ENCODE measurements around the gene SLX4.

Gene SLX4

GRCh38 chr16:3599121-3599520 lies 12.3 kb downstream of the SLX4 start:
- DNase-seq = no peak

- no peak for DNase-seq
These were observed 13.2 kb downstream of the SLX4 start for GRCh38 chr16:3598236-3598635.

DNA sequence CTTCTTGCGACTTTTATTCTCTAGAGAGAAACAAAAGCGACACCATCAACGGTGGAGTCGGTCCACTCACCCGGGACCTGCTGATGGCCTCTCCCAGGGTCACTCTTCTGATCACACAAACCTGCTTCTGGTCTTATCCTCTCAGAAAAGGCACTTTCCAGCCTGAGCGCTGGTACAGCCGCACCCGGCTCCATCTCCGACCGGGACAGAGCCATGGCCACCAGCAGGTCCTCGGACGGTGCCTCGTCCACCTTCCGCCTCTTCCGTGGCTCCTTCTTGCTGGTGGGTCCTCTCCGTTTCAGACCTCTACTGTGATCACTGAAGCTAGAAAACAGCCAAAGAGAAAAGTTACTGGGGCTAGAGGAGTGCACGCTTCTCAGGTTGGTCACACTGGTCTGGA lies 13.7 kb downstream of the SLX4 start:
- DNase-seq = no peak

- DNase-seq = no peak
These were observed 14.2 kb downstream of the SLX4 start for GRCh38 chr16:3597226-3597625.

DNA sequence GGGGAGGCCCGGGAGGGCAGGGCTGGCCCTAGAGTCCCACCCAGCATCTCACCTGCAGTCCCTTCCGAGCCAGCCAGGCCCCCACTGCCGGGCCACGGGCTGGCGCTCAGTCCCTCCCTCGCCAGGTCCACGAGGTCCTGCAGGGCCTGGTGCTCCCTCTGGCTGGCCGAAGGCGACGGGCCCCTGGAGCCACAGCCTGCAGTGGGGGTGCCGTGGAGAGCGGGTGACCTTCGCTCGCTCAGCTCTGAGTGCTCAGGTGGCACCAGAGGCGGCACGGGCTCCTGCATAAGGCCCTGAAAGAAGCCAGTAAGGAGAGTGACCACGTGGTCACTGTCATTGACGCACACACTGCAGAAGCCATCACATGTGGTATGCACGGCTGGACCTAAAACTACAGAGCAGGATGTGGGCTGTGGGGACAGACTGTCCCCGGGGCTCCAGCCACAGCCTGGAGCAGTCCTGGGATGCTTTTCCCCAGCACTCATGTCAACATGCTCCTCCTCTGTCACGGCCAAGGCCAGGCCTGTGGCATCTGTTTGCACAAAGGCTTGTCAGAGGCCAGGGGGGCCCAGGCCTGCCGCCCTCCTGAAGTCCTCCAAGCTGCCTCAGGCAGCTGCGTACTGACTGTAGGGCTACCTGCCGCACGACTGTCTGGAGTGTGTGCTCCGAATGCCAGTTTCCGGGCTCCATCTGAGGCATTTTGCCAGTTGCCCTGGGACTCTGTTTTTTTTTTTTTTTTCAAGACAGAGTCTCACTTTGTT lies 15.1 kb downstream of the SLX4 start:
- DNase-seq = no peak

DNA sequence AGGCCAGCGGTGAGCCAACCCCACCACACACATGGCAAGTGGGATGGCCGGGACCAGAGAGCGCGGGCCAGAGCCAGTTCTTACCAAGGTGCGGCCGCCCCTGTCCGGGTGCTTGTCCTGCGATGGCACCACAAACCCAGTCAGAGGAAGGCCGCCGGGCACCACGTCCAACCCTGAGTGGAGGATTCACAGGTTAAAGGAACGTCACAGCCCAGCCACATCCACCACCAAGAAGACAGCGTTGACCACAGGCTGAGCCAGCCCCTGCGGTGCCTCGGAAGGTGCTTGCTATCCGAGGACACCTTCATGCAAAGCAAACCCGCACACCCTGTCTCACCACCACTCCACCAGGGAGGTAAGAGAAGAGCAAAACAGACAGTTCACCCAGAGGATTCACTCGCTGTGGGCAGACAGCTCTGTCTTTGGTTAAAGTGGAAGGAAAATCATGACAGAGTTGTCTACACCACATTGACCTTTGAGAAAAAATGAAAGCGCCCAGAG lies 15.8 kb downstream of the SLX4 start:
- DNase-seq = no peak

DNA sequence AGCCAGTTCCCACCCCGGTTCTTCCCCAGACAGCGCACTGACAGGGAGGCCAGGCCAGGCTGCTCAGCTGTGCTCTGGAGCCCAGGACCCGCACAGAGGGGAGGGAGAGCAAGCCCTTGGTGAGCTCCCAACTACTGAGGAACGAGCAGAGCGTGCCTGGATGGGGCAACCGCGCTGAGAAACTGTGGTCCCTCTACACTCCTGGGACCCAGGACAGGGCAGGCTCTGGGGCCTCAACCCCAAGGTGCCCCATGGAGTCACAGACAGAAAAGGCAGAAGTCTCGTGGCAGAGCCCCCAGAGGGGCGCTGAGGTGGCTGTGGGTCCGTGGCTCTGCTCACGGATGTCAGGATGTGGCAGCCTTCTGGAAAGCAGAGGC lies 16.3 kb downstream of the SLX4 start:
- no peak for DNase-seq

- no peak for DNase-seq
These were observed 16.9 kb downstream of the SLX4 start for GRCh38 chr16:3594316-3595109.

- no peak for DNase-seq
These were observed 18.8 kb downstream of the SLX4 start for GRCh38 chr16:3592559-3592958.

- no peak for DNase-seq
These were observed 19.4 kb downstream of the SLX4 start for GRCh38 chr16:3591991-3592390.

DNA sequence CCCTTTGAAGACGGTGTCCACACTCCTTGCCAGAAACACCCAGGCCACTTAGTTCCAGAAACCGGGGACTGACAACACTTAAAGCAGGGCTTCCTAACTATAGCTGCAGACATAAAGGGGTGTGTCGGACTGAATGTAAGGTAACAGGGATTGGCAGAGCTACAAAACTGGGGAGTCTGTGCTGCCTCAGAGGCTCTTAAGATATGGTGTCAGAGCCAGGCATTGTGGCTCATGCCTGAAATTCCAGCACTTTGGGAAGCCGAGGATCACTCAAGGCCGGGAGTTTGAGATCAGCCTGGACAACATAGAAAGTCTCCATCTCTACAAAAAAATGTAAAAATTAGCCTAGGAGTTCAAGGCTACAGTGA lies 20.0 kb downstream of the SLX4 start:
- DNase-seq = no peak

DNA sequence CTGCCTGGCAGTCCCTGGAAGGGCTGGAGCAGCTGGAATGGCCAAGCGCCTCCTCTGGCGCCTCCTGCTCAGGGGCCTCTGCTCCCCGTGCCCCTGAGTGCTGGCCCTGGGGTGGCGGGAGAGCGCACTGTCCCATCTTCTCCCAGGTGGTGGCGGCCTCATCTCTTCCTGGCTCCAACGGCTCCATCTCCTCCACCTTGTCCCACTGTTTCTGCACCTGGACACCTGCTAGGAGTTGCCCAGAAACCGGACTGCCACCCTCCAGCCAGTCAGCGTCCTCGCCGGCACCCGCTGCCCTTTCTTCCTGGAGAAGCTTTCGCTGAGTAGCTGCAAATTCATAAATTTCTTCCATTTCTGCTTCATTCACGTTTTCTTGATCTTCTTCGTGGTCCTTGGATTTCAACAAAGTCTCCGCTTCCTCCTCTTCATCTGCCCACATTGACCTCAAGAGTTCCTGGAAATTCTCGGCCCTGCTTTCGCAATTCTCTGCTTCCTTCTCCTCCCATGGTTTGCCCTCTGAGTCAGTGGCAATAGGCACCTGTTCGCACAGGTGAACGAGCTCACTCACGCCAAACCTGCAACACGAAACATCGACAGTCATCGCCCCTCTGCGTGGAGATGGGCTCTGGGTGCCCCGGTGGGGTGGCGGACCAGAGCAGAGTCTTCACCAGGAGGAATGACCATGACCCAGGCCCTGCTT lies 20.5 kb downstream of the SLX4 start:
- DNase-seq = no peak

- DNase-seq = no peak
These were observed 21.3 kb downstream of the SLX4 start for GRCh38 chr16:3589991-3590701.

DNA sequence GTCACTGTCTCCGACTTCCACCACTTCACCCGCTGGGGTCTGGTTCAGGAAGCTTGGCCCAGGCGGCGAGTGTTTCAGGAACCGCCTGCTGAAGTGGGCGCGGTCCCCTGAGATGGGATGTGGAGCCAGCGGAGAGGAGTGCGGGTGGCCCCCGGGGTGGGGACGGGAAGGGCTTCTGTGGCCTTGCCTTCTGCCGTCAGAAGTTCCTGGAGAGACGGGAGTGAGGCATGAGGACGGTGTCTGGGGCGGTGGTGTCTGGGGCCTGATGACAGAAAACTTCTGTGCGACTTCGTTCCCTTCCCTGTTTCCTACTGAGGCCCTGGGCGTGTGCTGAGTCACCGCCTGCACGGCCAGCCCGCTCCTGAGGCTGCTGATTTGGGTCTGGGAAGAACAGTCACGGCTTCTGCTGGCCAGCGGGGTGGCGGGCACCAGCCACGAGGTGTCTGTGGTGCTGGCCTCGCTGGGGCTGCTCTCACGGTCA lies 21.9 kb downstream of the SLX4 start:
- DNase-seq = no peak

DNA sequence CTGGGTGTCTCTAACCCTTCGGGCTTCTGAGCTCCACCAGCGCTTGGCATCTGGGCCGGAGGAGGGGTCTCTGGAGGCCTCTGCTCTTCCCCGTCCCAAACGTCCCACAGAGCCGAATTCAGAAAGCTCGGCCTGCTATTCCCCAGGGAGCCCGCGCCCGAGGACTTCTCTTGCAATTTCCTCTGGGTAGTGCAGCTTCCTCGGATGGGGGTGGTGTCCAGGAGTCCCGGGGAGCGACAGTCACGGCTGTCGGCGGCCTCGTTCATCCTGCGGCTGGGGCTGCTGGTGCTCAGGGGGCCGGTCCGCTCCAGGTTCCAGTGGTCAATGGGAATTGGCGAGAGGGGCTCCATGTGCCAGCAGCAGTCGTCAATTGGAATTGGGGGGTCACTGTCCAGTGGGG lies 22.4 kb downstream of the SLX4 start:
- DNase-seq = no peak

- no peak for DNase-seq
These were observed 23.8 kb downstream of the SLX4 start for GRCh38 chr16:3587547-3588110.

DNA sequence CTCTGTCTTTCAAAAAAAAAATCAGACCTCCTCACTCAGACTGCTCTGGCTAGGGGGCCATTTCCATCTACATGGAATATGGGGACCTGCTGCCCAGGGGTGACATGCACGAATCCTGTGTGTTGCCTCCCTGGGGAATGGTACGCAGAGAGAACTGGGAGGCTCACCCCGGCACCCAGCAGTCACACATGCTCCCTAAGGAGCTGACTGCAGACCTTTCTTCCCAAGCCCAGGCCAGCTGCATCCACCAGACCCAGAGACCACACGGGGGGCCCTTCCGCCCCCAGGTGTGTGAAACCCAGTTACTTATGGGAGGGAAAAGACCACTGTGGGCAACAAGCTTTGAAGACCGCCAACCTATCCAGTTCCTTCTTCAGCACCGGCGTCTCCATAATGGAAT lies 27.0 kb downstream of the SLX4 start:
- DNase-seq = no peak

DNA sequence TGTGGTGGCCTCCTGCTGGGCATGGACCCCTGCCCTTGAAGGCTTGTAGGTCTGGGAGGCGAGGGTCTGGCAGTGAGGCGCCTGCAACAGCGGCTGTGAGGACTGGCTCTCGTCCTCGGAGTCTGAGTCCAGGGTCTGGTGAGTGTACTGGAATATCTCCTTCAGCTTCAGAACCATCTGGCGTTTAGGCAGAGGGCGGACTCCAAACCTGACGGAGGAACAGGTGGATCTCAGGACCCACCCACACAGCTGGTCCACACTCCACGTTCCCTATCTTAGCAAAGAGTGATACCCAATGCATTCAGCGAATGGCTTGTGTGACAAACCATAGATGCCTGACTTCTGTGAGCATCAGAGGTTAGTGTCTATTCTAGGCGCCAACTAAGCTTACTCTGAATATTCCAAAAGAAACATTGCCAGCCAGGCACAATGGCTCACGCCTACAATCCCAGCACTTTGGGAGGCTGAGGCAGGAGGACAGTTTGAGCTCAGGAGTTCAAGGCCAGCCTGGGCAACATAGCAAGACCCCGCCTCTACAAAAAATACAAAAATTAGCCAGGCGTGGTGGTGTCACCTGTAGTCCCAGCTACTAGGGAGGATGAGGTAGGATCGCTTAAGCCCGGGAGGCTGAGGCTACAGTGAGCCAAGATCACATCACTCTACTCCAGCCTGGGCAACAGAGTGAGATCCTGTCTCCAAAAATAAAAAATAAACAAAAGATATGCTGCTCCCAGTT lies 27.9 kb downstream of the SLX4 start:
- DNase-seq = no peak

GRCh38 chr16:3582276-3583165 lies 28.9 kb downstream of the SLX4 start:
- DNase-seq = no peak

DNA sequence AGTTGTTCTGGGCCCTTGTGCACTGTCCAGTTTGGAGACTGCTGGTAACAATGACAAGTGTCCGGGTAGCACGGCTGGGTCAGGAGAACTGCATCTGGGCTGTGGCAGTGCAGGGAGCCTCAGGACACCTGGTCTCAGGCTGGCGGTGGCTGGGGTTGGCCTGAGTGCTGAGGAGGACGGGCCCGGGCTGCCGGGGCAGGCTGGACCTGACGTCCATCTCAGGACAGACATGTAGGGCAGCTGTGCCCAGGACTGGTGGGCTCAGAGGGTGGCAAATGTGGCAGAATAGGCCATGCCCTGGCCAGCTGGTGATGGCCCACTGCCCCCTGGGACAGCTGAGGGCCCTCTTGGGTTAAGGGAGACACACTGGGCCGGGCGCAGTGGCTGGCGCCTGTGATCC lies 30.0 kb downstream of the SLX4 start:
- no peak for DNase-seq

GRCh38 chr16:3580686-3581085 lies 30.7 kb downstream of the SLX4 start:
- no peak for DNase-seq

All from stimulated activated CD4-positive, alpha-beta T cell treated with anti-CD3 and anti-CD28 coated beads, Interleukin-2, amount 100 ng/mL, for 24 hours (primary cell).